22Rv1 (cell line): Measurements from ENCODE around the gene PACRG.

ENCODE experiments used
- CTCF ChIP-seq: fragments of 450-650 bp; IDR thresholded peaks from 2 replicates; pipeline ENCODE4 v1.5.1; 2017; ENCODE audit warnings: mild to moderate bottlenecking
- ZFX ChIP-seq: fragments of 450-650 bp; IDR thresholded peaks from 2 replicates; pipeline ENCODE4 v1.6.1; 2017; ENCODE audit warnings: antibody characterized with exemption, borderline replicate concordance

- TF ChIP-seq CTCF (no peak), ZFX (no peak)
Observed at GRCh38 chr6:163214259-163214658, 486.5 kb downstream of the PACRG start.
